Loucy (cell line): ENCODE measurements around the gene ZNF747.

Experiments used
- H2AFZ ChIP-seq: fragments of 200-600 bp; sonication (generic); 2 replicates; pipeline ENCODE4 v1.6.0; 2016; ENCODE audit warnings: antibody characterized with exemption, mild to moderate bottlenecking, low read length, moderate library complexity
- H3F3A ChIP-seq: fragments of 200-600 bp; 2 replicates; pipeline ENCODE4 v1.6.0; 2016; ENCODE audit warnings: antibody characterized with exemption, low read depth, mild to moderate bottlenecking
- H3K27me3 ChIP-seq: fragments of 200-600 bp; sonication (generic); 2 replicates; pipeline ENCODE4 v1.6.1; 2014; ENCODE audit warnings: low read length, mild to moderate bottlenecking; ENCODE audit not compliant: insufficient read depth, poor library complexity, severe bottlenecking
- H3K36me3 ChIP-seq: fragments of 200-600 bp; sonication (generic); 2 replicates; pipeline ENCODE4 v1.6.1; 2016; ENCODE audit warnings: low read length; ENCODE audit not compliant: insufficient read depth
- H3K4me1 ChIP-seq: fragments of 200-600 bp; sonication (generic); 2 replicates; pipeline ENCODE4 v1.5.1; 2014; ENCODE audit warnings: low read length, mild to moderate bottlenecking; ENCODE audit not compliant: insufficient read depth, poor library complexity, severe bottlenecking
- H3K4me2 ChIP-seq: fragments of 200-600 bp; sonication (generic); 2 replicates; pipeline ENCODE4 v1.6.0; 2014; ENCODE audit warnings: antibody characterized with exemption, low read length, low read depth, mild to moderate bottlenecking; ENCODE audit not compliant: poor library complexity, severe bottlenecking
- H3K4me3 ChIP-seq: fragments of 200-600 bp; sonication (generic); 2 replicates; pipeline ENCODE4 v1.5.1; 2014; ENCODE audit warnings: low read length, mild to moderate bottlenecking, mixed read lengths; ENCODE audit not compliant: poor library complexity, severe bottlenecking
- H3K79me2 ChIP-seq: fragments of 200-600 bp; sonication (generic); 2 replicates; pipeline ENCODE4 v1.6.1; 2014; ENCODE audit warnings: low read length; ENCODE audit not compliant: insufficient read depth
- H3K9ac ChIP-seq: fragments of 200-600 bp; sonication (generic); 2 replicates; pipeline ENCODE4 v1.6.0; 2014; ENCODE audit warnings: mild to moderate bottlenecking, low read depth, low read length, moderate library complexity; ENCODE audit not compliant: poor library complexity, severe bottlenecking
- H3K9me2 ChIP-seq: fragments of 200-600 bp; sonication (generic); replicated peaks from 2 replicates; pipeline ENCODE4 v1.6.1; 2016; ENCODE audit warnings: low read depth, low read length, mixed read lengths
- H3K9me3 ChIP-seq: fragments of 200-600 bp; sonication (generic); 2 replicates; pipeline ENCODE4 v1.6.1; 2014; ENCODE audit warnings: mild to moderate bottlenecking, antibody characterized with exemption, low read length, low read depth; ENCODE audit not compliant: insufficient read depth
- H4K20me1 ChIP-seq: fragments of 200-600 bp; sonication (generic); 2 replicates; pipeline ENCODE4 v1.6.0; 2014; ENCODE audit warnings: antibody characterized with exemption, low read length, mild to moderate bottlenecking; ENCODE audit not compliant: insufficient read depth, poor library complexity, severe bottlenecking
- CTCF ChIP-seq: fragments of 200-600 bp; sonication (generic); conservative IDR thresholded peaks from 2 replicates; pipeline ENCODE4 v1.5.1; 2014; ENCODE audit warnings: mild to moderate bottlenecking, antibody characterized with exemption, low read length
- EZH2phosphoT487 ChIP-seq: fragments of 200-600 bp; IDR thresholded peaks from 2 replicates; pipeline ENCODE4 v1.6.1; 2018; ENCODE audit warnings: antibody characterized with exemption, mild to moderate bottlenecking, moderate library complexity, borderline replicate concordance

The ZNF747 gene

GRCh38 chr16:30554557-30555314, 20.1 kb upstream of the ZNF747 start:
- Histone ChIP-seq H3K9me2 (no peaks in the 10 kb centered on the region), H3K9me3 (no peaks in the 10 kb centered on the region), H3F3A (no peaks in the 10 kb centered on the region), H3K4me3 (no peak overlapping the region), H3K36me3 (no peaks in the 10 kb centered on the region), H2AFZ (no peak overlapping the region), H3K4me1 (peaks cover 31% of the 10 kb centered on the region), H3K4me2 (no peak overlapping the region), H3K79me2 (peaks cover 56% of the 10 kb centered on the region), H3K9ac (no peak overlapping the region), H3K27me3 (no peaks in the 10 kb centered on the region), H4K20me1 (no peaks in the 10 kb centered on the region)
- no peak for TF ChIP-seq CTCF
- no peak for TF ChIP-seq EZH2phosphoT487

- H3K9me3 ChIP-seq, result no peaks in the 10 kb centered on the region
- peaks cover 26% of the 10 kb centered on the region for H3K4me1 ChIP-seq
- H4K20me1 ChIP-seq, result no peaks in the 10 kb centered on the region
- no peaks in the 10 kb centered on the region for H3K36me3 ChIP-seq
- H3K79me2 ChIP-seq, result peaks cover 56% of the 10 kb centered on the region
- TF ChIP-seq EZH2phosphoT487 (no peak), CTCF (no peak)
- no peak overlapping the region for H3K4me2 ChIP-seq
- H3K9ac ChIP-seq, result peak overlapping the region; percentile 9
- H3K9me2 ChIP-seq, result no peaks in the 10 kb centered on the region
- H3F3A ChIP-seq, result no peaks in the 10 kb centered on the region
- H3K27me3 ChIP-seq, result no peaks in the 10 kb centered on the region
- no peak overlapping the region for H3K4me3 ChIP-seq
- H2AFZ ChIP-seq, result no peak overlapping the region
Observed at GRCh38 chr16:30553393-30553899, 18.8 kb upstream of the ZNF747 start.

GRCh38 chr16:30552956-30553355, 18.3 kb upstream of the ZNF747 start:
- Histone ChIP-seq H4K20me1 (no peaks in the 10 kb centered on the region), H3F3A (no peaks in the 10 kb centered on the region), H3K36me3 (no peaks in the 10 kb centered on the region), H3K4me1 (peaks cover 26% of the 10 kb centered on the region), H3K9ac (no peak overlapping the region), H3K9me2 (no peaks in the 10 kb centered on the region), H3K27me3 (no peaks in the 10 kb centered on the region), H3K9me3 (no peaks in the 10 kb centered on the region), H3K4me2 (no peak overlapping the region), H3K4me3 (no peak overlapping the region), H2AFZ (no peak overlapping the region), H3K79me2 (peaks cover 55% of the 10 kb centered on the region)
- TF ChIP-seq EZH2phosphoT487 (no peak), CTCF (no peak)
